Thyroid gland (tissue), 4 donors: ENCODE data around the gene MROH2A. TPM values are rescaled to one million over a fixed set of nuclear protein-coding genes. Genes with fewer than 3 reads are reported as not detected.

Experiments used
- DNase-seq, 2 donors: peaks; one replicate each; pipeline ENCODE4 v3.0.0-alpha.2; 2019
- H3K27ac ChIP-seq, 3 donors: fragments of 200-600 bp; sonication (generic); 1 replicate in 2 of 3; 2 replicates in 1 of 3; pipeline ENCODE4 v1.5.1; 2016 to 2019; ENCODE audit warnings: mild to moderate bottlenecking in 1 of 3, moderate library complexity in 1 of 3
- H3K27me3 ChIP-seq: fragments of 200-600 bp; sonication (generic); one replicate; pipeline ENCODE4 v1.5.1; 2019
- H3K36me3 ChIP-seq, 2 donors: fragments of 200-600 bp; sonication (generic); one replicate each; pipeline ENCODE4 v1.5.1; 2016 to 2019
- H3K4me1 ChIP-seq, 2 donors: fragments of 200-600 bp; sonication (generic); one replicate each; pipeline ENCODE4 v1.5.1; 2017 to 2019
- H3K4me3 ChIP-seq, 3 donors: fragments of 200-600 bp; sonication (generic); replicated peaks in 1 of 3; 1 replicate in 2 of 3; 2 replicates in 1 of 3; pipeline ENCODE4 v1.5.1; 2016; ENCODE audit warnings: mild to moderate bottlenecking in 1 of 3
- H3K9me3 ChIP-seq: fragments of 200-600 bp; sonication (generic); one replicate; pipeline ENCODE4 v1.5.1; 2017
- CTCF ChIP-seq, 6 experiments: fragments of 200-600 bp in 3 of 6; fragments of 450-650 bp in 3 of 6; sonication (generic) in 3 of 6; IDR thresholded peaks; one replicate each; pipeline ENCODE4 v1.5.1; 2016 to 2019; ENCODE audit warnings: antibody characterized with exemption in 6 of 6, mild to moderate bottlenecking in 2 of 6, inconsistent platforms in 1 of 6, moderate library complexity in 1 of 6
- POLR2A ChIP-seq, 2 donors: fragments of 450-650 bp; IDR thresholded peaks; one replicate each; pipeline ENCODE4 v1.6.1; 2017; ENCODE audit warnings: antibody characterized with exemption in 2 of 2, mild to moderate bottlenecking in 2 of 2, moderate library complexity in 1 of 2
- WGBS, 2 donors: methylation state at CpG; one replicate each; pipeline ENCODE4 v1.1.5; 2017; 5-methylcytosine and 5-hydroxymethylcytosine counted together
- intact Hi-C: fragments of 100-400 bp; cut with DNase I; formaldehyde crosslinking; loops from one replicate; pipeline ENCODE4 v1.15.1; 2023
- total RNA-seq, 4 donors: library from RNA; depleted of rRNA; stranded (reverse); fragments of >200 nt; gene quantifications; one replicate each; pipeline ENCODE4 v1.2.3, GENCODE V29; 2016

Gene MROH2A
- total RNA-seq, 4 donors from 2014 or later = 1.3 to 20.4 (median 9.3) TPM

- Histone ChIP-seq H3K27ac (no peak overlapping the region), H3K9me3 (no peaks in the 10 kb centered on the region), H3K4me1 (no peaks in the 10 kb centered on the region), H3K27me3 (no peaks in the 10 kb centered on the region), H3K36me3 (no peaks in the 10 kb centered on the region), H3K4me3 (no peak overlapping the region)
- intact Hi-C loops = no loop called here
- no peak for TF ChIP-seq POLR2A (IDR thresholded peaks at IDR 0.05)
- TF ChIP-seq CTCF (IDR thresholded peaks at IDR 0.05) = no peak
- WGBS, 2 donors = 78 to 84% methylated on average over 10 of the region's 10 CpGs
- DNase-seq = no peak
These were observed 55.2 kb downstream of the MROH2A start for GRCh38 chr2:233833345-233833744.

- TF ChIP-seq POLR2A (IDR thresholded peaks at IDR 0.05) (no peak), CTCF (IDR thresholded peaks at IDR 0.05) (no peak)
- 94 to 95% methylated on average over 11 to 14 of the region's 14 CpGs for WGBS, 2 donors
- H3K4me1 ChIP-seq = no peaks in the 10 kb centered on the region
- no peaks in the 10 kb centered on the region for H3K36me3 ChIP-seq
- DNase-seq = no peak
- H3K4me3 ChIP-seq = no peak overlapping the region
- H3K27me3 ChIP-seq = no peaks in the 10 kb centered on the region
- no peak overlapping the region for H3K27ac ChIP-seq
- no peaks in the 10 kb centered on the region for H3K9me3 ChIP-seq
- intact Hi-C loops = no loop called here
These were observed 57.4 kb downstream of the MROH2A start for GRCh38 chr2:233835230-233836186.

- 97 to 99% methylated on average over 7 of the region's 7 CpGs for WGBS, 2 donors
- Histone ChIP-seq H3K27me3 (no peaks in the 10 kb centered on the region), H3K9me3 (no peaks in the 10 kb centered on the region), H3K27ac (no peak overlapping the region), H3K36me3 (no peaks in the 10 kb centered on the region), H3K4me3 (no peak overlapping the region), H3K4me1 (no peaks in the 10 kb centered on the region)
- TF ChIP-seq POLR2A (IDR thresholded peaks at IDR 0.05) (no peak), CTCF (IDR thresholded peaks at IDR 0.05) (no peak)
- intact Hi-C loops = no loop called here
- DNase-seq = no peak
These were observed 58.2 kb downstream of the MROH2A start for GRCh38 chr2:233836359-233836758.

GRCh38 chr2:233837694-233838229, 59.6 kb downstream of the MROH2A start:
- Histone ChIP-seq H3K4me1 (no peaks in the 10 kb centered on the region), H3K9me3 (no peaks in the 10 kb centered on the region), H3K27ac (no peak overlapping the region), H3K27me3 (no peaks in the 10 kb centered on the region), H3K36me3 (no peaks in the 10 kb centered on the region), H3K4me3 (no peak overlapping the region)
- intact Hi-C loops = no loop called here
- TF ChIP-seq CTCF (IDR thresholded peaks at IDR 0.05) (no peak), POLR2A (IDR thresholded peaks at IDR 0.05) (no peak)
- no peak for DNase-seq
- WGBS, 2 donors = 82 to 87% methylated on average over 9 of the region's 9 CpGs

GRCh38 chr2:233838251-233838650, 60.1 kb downstream of the MROH2A start:
- H3K4me1 ChIP-seq = no peaks in the 10 kb centered on the region

More at GRCh38 chr2:233838251-233838650, 60.1 kb downstream of the MROH2A start:
- Histone ChIP-seq H3K4me3 (no peak overlapping the region), H3K36me3 (no peaks in the 10 kb centered on the region), H3K27me3 (no peaks in the 10 kb centered on the region), H3K9me3 (no peaks in the 10 kb centered on the region), H3K27ac (no peak overlapping the region)
- TF ChIP-seq POLR2A (IDR thresholded peaks at IDR 0.05) (no peak), CTCF (IDR thresholded peaks at IDR 0.05) (no peak)
- 70 to 78% methylated on average over 7 of the region's 7 CpGs for WGBS, 2 donors
- intact Hi-C loops = no loop called here
- DNase-seq = no peak
